Tibial nerve (tissue), 4 donors: ENCODE measurements around the gene MAP1LC3B2. TPM values are rescaled to one million over a fixed set of nuclear protein-coding genes. Genes with fewer than 3 reads are reported as not detected.

ENCODE experiments used
- DNase-seq, 2 donors: peaks; one replicate each; pipeline ENCODE4 v3.0.0-alpha.2; 2019; ENCODE audit warnings: low spot score in 2 of 2
- H3K27ac ChIP-seq, 4 donors: fragments of 200-600 bp; sonication (generic) in 3 of 4; one replicate each; pipeline ENCODE4 v1.5.1; 2017 to 2019; ENCODE audit warnings: mild to moderate bottlenecking in 1 of 4
- H3K27me3 ChIP-seq, 2 donors: fragments of 200-600 bp; sonication (generic) in 1 of 2; one replicate each; pipeline versions ENCODE4 v1.5.1 to v1.6.0; 2017 to 2019
- H3K36me3 ChIP-seq, 3 donors: fragments of 200-600 bp; sonication (generic); one replicate each; pipeline ENCODE4 v1.5.1; 2018 to 2019
- H3K4me1 ChIP-seq, 4 donors: fragments of 200-600 bp; sonication (generic) in 3 of 4; one replicate each; pipeline ENCODE4 v1.5.1; 2017 to 2019
- H3K4me3 ChIP-seq, 4 donors: fragments of 200-600 bp; sonication (generic) in 3 of 4; one replicate each; pipeline ENCODE4 v1.5.1; 2017 to 2019; ENCODE audit warnings: mild to moderate bottlenecking in 1 of 4, moderate library complexity in 1 of 4
- H3K9me3 ChIP-seq, 4 donors: fragments of 200-600 bp; sonication (generic) in 3 of 4; one replicate each; pipeline ENCODE4 v1.5.1; 2017 to 2019
- CTCF ChIP-seq, 5 experiments: fragments of 200-600 bp in 3 of 5; fragments of 450-650 bp in 2 of 5; sonication (generic) in 3 of 5; IDR thresholded peaks; one replicate each; pipeline ENCODE4 v1.5.1; 2016 to 2019; ENCODE audit warnings: antibody characterized with exemption in 5 of 5, mild to moderate bottlenecking in 3 of 5, moderate library complexity in 2 of 5
- EP300 ChIP-seq, 2 donors: sonication (generic); formaldehyde crosslinking; IDR thresholded peaks; one replicate each; pipeline ENCODE4 v1.6.1; 2017; ENCODE audit warnings: antibody characterized with exemption in 2 of 2, mild to moderate bottlenecking in 1 of 2
- POLR2A ChIP-seq, 2 donors: fragments of 450-650 bp; IDR thresholded peaks; one replicate each; pipeline ENCODE4 v1.6.1; 2017; ENCODE audit warnings: antibody characterized with exemption in 2 of 2, mild to moderate bottlenecking in 2 of 2, moderate library complexity in 2 of 2
- WGBS, 2 donors: methylation state at CpG; one replicate each; pipeline ENCODE4 v1.1.5; 2018; 5-methylcytosine and 5-hydroxymethylcytosine counted together
- total RNA-seq, 4 donors: library from RNA; depleted of rRNA; stranded (reverse); fragments of >200 nt; gene quantifications; one replicate each; pipeline ENCODE4 v1.1.0, GENCODE V29; 2016

MAP1LC3B2 gene
- total RNA-seq, 4 donors from 2014 or later = 0.98 to 1.7 TPM; not detected in 2

- H3K27me3 ChIP-seq = no peaks in the 10 kb centered on the region
- WGBS, 2 donors = 1 to 6% methylated on average over 10 to 11 of the region's 11 CpGs
- peak overlapping the region; percentile 41 to 66 (median 60) for H3K4me3 ChIP-seq
- TF ChIP-seq EP300 (IDR thresholded peaks at IDR 0.05) (no peak), POLR2A (IDR thresholded peaks at IDR 0.05) (no peak), CTCF (IDR thresholded peaks at IDR 0.05) (no peak)
- H3K4me1 ChIP-seq = peaks cover 0 to 52% (median 26%) of the 10 kb centered on the region in 4 donors
- no peaks in the 10 kb centered on the region for H3K36me3 ChIP-seq
- no peak for DNase-seq
- H3K9me3 ChIP-seq = no peaks in the 10 kb centered on the region
- peak overlapping the region; percentile 76 to 91 (median 83) for H3K27ac ChIP-seq
These were observed 26.2 kb upstream of the MAP1LC3B2 start for GRCh38 chr12:116532986-116533342.

- no peaks in the 10 kb centered on the region for H3K36me3 ChIP-seq
- 2% methylated on average over 25 to 29 of the region's 32 CpGs for WGBS, 2 donors
- H3K4me1 ChIP-seq = peaks cover 0 to 53% (median 26%) of the 10 kb centered on the region in 4 donors
- H3K4me3 ChIP-seq = peak overlapping the region; percentile 41 to 66 (median 60)
- no peak for TF ChIP-seq CTCF (IDR thresholded peaks at IDR 0.05)
- peak in 1 of 2 donors; percentile 88 for TF ChIP-seq EP300 (IDR thresholded peaks at IDR 0.05)
- TF ChIP-seq POLR2A (IDR thresholded peaks at IDR 0.05) = peak in 1 of 2 donors; percentile 64
- no peaks in the 10 kb centered on the region for H3K9me3 ChIP-seq
- peak; percentile 64 to 68 for DNase-seq
- H3K27ac ChIP-seq = peak overlapping the region; percentile 76 to 91 (median 83)
- H3K27me3 ChIP-seq = no peaks in the 10 kb centered on the region
These were observed 25.6 kb upstream of the MAP1LC3B2 start for GRCh38 chr12:116533343-116534251.

- peak overlapping the region; percentile 76 to 91 (median 83) for H3K27ac ChIP-seq
- DNase-seq = no peak
These were observed 24.7 kb upstream of the MAP1LC3B2 start for GRCh38 chr12:116534311-116535121.

GRCh38 chr12:116535241-116535640 lies 23.9 kb upstream of the MAP1LC3B2 start:
- Histone ChIP-seq H3K36me3 (no peaks in the 10 kb centered on the region), H3K27me3 (no peaks in the 10 kb centered on the region), H3K9me3 (no peaks in the 10 kb centered on the region), H3K27ac (peak overlapping the region in 2 of 4 donors; percentile 89 to 91), H3K4me1 (peaks cover 0 to 53% (median 29%) of the 10 kb centered on the region in 4 donors), H3K4me3 (no peak overlapping the region)
- DNase-seq = no peak
- TF ChIP-seq EP300 (IDR thresholded peaks at IDR 0.05) (no peak), CTCF (IDR thresholded peaks at IDR 0.05) (no peak), POLR2A (IDR thresholded peaks at IDR 0.05) (no peak)
- 30 to 37% methylated on average over 5 of the region's 5 CpGs for WGBS, 2 donors

More at GRCh38 chr12:116534311-116535121, 24.7 kb upstream of the MAP1LC3B2 start:
- no peaks in the 10 kb centered on the region for H3K36me3 ChIP-seq
- TF ChIP-seq EP300 (IDR thresholded peaks at IDR 0.05) (no peak), CTCF (IDR thresholded peaks at IDR 0.05) (no peak), POLR2A (IDR thresholded peaks at IDR 0.05) (no peak)
- WGBS, 2 donors = 15 to 23% methylated on average over 30 of the region's 30 CpGs
- H3K4me3 ChIP-seq = peak overlapping the region; percentile 41 to 66 (median 60)
- H3K27me3 ChIP-seq = no peaks in the 10 kb centered on the region
- no peaks in the 10 kb centered on the region for H3K9me3 ChIP-seq
- peaks cover 0 to 53% (median 26%) of the 10 kb centered on the region in 4 donors for H3K4me1 ChIP-seq
